HG03196 (cell line): Measurements from ENCODE around the gene IL3RA.
"Not testable (repeated sequence)": the region's sequence is repeated elsewhere in the genome, so short reads cannot be mapped to it uniquely, and the experiment has no call there.

Experiments
- ATAC-seq: cut with Tn5 transposase; IDR thresholded peaks from one replicate; pipeline ENCODE4 v1.9.1; 2021; ENCODE audit not compliant: unreplicated experiment

Gene IL3RA

GRCh38 chrX:1397441-1398270 is 61.1 kb downstream of the IL3RA start:
- no peak for ATAC-seq

- no peak for ATAC-seq
Measured at GRCh38 chrX:1398431-1399340, 62.1 kb downstream of the IL3RA start.

DNA sequence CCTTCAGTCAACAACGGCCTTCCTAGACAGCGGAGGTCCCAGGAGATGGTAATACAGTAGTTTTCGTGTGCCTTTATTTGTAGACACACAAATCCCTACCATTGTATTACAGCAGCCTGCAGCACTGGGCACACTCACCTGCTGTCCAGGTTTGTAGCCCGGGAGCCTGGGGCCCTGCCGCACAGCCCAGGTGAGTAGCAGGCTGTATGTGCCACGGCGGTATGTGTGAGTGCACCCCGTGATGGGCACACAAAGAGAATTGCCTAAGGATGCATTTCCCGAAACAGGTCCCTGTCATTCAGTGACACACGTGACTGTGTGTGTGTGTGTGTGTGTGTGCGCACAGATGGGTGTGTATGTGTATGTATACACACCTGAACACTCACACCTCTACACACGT is 63.5 kb downstream of the IL3RA start:
- no peak for ATAC-seq

DNA sequence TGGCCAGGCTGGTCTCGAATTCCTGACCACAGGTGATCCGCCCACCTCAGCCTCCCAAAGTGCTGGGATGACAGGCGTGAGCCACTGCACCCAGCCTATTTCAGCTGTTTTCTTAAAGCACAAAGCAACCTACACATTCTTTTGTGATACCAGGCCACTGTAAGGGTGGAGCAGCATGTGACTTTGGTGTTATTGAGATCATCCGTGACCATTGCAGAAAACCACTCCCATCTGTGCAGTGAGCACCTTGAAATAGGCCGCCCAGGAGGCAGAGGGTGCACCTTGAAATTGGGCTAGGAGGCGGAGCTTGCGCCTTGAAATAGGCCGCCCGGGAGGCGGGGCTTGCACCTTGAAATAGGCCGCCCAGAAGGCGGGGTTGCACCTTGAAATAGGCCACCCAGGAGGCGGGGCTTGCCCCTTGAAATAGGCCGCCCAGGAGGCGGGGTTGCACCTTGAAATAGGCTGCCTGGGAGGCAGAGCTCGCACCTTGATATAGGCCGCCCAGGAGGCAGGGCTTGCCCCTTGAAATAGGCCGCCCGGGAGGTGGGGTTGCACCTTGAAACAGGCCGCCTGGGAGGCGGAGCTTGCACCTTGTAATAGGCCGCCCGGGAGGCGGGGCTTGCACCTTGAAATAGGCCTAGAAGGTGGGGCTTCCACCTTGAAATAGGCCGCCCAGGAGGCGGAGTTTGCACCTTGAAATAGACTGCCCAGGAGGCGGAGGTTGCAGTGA is 64.3 kb downstream of the IL3RA start:
- no peak for ATAC-seq

- no peak for ATAC-seq
Measured at GRCh38 chrX:1401611-1402430, 65.2 kb downstream of the IL3RA start.

DNA sequence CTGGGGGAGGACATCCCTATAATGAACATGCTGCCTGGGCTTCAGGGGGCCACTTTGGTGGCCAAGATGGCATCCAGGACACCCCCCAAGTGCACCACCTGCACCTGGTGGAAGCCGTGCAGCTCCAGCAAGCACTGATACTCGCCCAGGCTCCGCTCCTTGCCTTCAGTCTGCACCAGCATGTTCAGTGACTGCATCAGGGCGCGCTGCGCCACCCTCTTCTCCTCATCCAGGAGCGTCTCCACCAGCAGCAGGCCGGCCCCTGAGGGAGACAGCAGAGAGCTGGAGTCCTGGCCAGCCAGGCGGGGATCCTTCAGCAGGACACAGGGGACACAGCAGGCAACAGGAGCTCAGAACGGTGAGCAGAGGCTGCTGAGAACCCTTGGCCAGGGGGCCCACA is 66.6 kb downstream of the IL3RA start:
- no peak for ATAC-seq

GRCh38 chrX:1403867-1404266 is 67.3 kb downstream of the IL3RA start:
- not testable (repeated sequence) for ATAC-seq

DNA sequence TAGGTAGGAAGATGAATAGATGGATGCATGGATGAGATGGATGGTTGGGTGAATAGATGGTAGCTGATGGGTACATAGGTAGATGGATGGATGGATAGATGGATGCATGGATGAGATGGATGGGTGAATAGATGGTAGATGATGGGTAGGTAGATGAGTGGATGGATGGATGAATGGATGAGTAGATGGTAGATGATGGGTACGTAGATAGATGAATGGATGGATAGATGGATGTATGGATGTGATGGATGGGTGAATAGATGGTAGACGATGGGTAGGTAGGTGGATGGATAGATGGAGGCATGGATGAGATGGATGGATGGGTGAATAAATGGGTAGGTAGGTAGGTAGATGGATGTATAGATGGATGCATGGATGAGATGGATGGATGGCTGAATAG is 69.2 kb downstream of the IL3RA start:
- ATAC-seq, result not testable (repeated sequence)

GRCh38 chrX:1407035-1407434 is 70.5 kb downstream of the IL3RA start:
- no peak for ATAC-seq

GRCh38 chrX:1411326-1411725 is 74.7 kb downstream of the IL3RA start:
- no peak for ATAC-seq

DNA sequence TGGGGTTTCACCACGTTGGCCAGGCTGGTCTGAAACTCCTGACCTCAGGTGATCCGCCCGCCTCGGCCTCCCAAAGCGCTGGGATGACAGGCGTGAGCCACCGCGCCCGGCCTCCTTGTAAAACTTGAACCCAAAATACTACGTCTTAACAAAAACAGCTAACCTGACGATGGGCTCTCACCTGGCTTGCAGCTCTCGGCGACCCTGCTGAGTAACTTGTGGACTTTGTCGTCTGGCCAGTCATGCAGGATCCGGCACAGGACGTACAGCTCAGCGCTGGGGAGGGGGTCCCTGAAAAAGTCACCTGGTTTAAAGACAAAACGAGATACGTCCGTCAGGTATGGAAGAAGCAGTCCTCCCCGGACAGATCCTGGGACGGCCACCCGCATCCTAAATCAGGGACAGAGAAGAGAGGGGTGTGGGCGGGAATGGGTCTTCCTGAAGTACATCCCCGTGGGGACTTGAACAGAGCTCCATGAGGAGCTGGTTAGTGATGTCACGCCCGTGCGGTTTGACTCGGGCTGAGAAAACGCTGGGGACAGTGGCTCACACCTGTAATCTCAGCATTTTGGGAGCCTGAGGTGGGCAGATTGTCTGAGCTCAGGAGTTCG is 76.1 kb downstream of the IL3RA start:
- no peak for ATAC-seq

DNA sequence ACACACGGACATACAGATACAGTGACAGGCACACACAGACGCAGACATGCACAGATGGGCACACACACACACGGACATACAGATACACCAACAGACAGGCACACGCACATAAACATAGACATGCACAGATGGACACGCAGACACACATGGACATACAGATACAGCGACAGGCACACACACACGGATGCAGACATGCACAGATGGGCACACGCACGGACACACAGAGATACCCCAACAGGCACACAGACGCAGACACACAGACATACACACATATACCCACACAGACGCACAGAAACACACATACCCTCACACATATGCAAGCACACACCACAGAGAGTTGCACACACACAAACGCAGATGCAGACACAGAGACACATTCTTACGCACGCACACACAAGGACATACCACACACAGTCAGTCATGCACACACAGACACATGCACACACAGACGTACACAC is 79.8 kb downstream of the IL3RA start:
- no peak for ATAC-seq

GRCh38 chrX:1416965-1417760 is 80.6 kb downstream of the IL3RA start:
- no peak for ATAC-seq

GRCh38 chrX:1417921-1418771 is 81.6 kb downstream of the IL3RA start:
- no peak for ATAC-seq

DNA sequence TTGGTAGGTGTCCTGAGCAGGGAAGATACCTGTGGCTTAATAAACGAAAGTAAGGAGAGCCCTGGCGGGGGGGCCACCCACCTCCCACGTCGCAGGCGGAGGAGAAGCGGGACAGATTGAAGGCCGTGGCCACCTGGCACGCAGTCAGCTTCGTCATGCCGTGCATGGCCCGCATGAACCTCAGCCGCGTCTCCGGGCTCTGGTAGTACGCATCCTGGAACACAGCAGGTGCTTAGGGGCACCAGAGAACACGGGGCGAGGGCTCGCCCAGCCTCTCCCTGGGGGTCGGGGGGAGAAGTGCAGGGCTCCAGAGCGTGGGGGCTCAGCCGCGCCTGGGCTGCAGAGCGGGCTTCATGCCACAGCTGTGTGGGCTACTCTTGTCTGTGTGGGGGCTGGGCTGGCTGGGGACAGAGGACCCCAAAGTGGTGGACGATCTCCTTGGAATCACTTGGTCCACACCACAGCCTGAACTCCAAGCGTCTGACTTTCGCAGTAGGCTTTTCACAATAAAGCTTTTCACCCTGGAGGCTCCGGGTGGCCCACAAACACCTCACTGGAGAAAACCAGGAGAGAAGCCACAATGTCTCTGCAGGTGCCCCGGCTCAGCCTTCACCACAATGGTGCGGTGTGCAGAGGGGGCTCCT is 82.4 kb downstream of the IL3RA start:
- ATAC-seq, result no peak

DNA sequence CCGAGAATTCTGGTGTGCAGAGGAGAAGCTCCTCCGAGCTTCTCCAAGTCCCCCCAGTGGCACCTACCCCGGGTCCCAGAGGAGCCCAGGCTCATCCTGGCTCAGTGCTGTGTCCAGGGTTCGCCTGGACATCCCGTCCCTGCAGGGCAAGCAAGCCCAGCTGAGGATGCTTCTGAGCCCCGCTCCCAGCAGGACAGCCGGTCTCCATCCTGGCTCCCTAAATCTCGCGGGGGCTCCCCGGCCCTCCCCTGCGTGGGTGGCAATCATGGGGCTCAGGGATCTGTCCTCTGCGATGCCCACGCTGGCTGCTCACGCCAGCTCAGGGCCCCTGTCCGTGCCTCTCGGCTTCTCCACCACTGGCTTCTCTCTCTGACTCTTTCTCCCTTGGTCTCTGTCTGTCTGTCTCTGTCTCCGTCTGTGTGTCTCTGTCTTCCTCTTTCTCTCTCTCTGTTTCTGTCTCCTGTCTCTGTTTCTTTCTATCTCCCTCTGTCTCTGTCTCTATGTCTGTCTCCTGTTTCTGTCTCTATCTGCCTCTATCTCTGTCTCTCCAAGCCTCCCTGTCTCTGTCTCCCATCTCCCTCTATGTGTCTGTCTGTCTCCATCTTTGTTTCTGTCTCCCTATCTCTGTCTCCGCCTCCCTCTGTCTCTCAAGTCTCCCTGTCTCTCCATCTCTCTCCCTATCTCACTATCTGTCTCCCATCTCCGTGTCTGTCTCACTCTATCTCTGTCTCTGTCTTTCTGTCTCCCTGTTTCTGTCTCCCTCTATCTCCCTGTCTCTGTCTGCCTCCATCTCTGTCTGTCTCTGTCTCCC is 83.2 kb downstream of the IL3RA start:
- no peak for ATAC-seq

- no peak for ATAC-seq
Measured at GRCh38 chrX:1420371-1420770, 83.8 kb downstream of the IL3RA start.
